ENCODE results near the gene RDH14. TPM values are rescaled to one million over a fixed set of nuclear protein-coding genes. Genes with fewer than 3 reads are reported as not detected.

Gene RDH14
- total and polyA plus RNA-seq, 2 experiments from 2014 or later = 38.1 to 40.6 TPM

DNA sequence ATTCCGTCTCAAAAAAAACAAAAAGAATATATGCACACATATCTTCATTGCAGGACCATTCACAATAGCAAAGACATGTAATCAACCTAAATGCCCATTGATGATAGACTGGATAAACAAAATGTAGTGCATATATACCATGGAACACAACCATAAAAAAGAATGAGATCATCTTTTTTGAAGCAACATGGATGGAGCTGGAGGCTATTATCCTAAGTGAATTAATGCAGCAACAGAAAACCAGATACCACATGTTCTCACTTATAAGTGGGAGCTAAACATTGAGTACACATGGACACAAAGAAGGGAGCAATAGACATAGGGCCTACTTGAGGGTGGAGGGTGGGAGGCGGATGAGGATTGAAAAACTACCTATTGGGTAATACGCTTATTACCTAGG, 20.2 kb upstream of the RDH14 start:
- no peak overlapping the region for H2AFZ ChIP-seq
- Mint-ChIP-seq H3K27ac (no peak overlapping the region), H3K4me3 (no peak overlapping the region), H3K27me3 (ENCODE audit: insufficient read depth, low read depth, poor library complexity) (no peaks in the 10 kb centered on the region), H3K9me3 (peaks cover 11% of the 10 kb centered on the region), H3K4me1 (no peaks in the 10 kb centered on the region), H3K36me3 (ENCODE audit: low read depth) (no peaks in the 10 kb centered on the region)
- H3K36me3 ChIP-seq (ENCODE audit: insufficient read depth) = no peaks in the 10 kb centered on the region
- H3F3A ChIP-seq (replicated peaks; ENCODE audit: low read depth) = no peaks in the 10 kb centered on the region
- ATAC-seq (no peak), DNase-seq (ENCODE audit: low spot score) (no peak)
- no peaks in the 10 kb centered on the region for H3K27me3 ChIP-seq (ENCODE audit: insufficient read depth)
- TF ChIP-seq EZH2 (IDR thresholded peaks at IDR 0.05; ENCODE audit: low read depth, unreplicated experiment) (no peak), NANOG (IDR thresholded peaks at IDR 0.05; ENCODE audit: borderline replicate concordance) (no peak), POLR2AphosphoS5 (IDR thresholded peaks at IDR 0.05; ENCODE audit: low read depth) (no peak), STAT1 (IDR thresholded peaks at IDR 0.05; ENCODE audit: unreplicated experiment) (no peak), CREB1 (CRISPR knock-in tag; IDR thresholded peaks at IDR 0.05; ENCODE audit: low read depth) (no peak), EZH2phosphoT487 (IDR thresholded peaks at IDR 0.05; ENCODE audit: unreplicated experiment) (no peak), JUNB (IDR thresholded peaks at IDR 0.05; ENCODE audit: unreplicated experiment) (no peak), ZNF331 (CRISPR knock-in tag; IDR thresholded peaks at IDR 0.05; ENCODE audit: low read depth) (no peak), ZNF114 (CRISPR knock-in tag; IDR thresholded peaks at IDR 0.05) (no peak)
- TF ChIP-seq, protein P1, sequence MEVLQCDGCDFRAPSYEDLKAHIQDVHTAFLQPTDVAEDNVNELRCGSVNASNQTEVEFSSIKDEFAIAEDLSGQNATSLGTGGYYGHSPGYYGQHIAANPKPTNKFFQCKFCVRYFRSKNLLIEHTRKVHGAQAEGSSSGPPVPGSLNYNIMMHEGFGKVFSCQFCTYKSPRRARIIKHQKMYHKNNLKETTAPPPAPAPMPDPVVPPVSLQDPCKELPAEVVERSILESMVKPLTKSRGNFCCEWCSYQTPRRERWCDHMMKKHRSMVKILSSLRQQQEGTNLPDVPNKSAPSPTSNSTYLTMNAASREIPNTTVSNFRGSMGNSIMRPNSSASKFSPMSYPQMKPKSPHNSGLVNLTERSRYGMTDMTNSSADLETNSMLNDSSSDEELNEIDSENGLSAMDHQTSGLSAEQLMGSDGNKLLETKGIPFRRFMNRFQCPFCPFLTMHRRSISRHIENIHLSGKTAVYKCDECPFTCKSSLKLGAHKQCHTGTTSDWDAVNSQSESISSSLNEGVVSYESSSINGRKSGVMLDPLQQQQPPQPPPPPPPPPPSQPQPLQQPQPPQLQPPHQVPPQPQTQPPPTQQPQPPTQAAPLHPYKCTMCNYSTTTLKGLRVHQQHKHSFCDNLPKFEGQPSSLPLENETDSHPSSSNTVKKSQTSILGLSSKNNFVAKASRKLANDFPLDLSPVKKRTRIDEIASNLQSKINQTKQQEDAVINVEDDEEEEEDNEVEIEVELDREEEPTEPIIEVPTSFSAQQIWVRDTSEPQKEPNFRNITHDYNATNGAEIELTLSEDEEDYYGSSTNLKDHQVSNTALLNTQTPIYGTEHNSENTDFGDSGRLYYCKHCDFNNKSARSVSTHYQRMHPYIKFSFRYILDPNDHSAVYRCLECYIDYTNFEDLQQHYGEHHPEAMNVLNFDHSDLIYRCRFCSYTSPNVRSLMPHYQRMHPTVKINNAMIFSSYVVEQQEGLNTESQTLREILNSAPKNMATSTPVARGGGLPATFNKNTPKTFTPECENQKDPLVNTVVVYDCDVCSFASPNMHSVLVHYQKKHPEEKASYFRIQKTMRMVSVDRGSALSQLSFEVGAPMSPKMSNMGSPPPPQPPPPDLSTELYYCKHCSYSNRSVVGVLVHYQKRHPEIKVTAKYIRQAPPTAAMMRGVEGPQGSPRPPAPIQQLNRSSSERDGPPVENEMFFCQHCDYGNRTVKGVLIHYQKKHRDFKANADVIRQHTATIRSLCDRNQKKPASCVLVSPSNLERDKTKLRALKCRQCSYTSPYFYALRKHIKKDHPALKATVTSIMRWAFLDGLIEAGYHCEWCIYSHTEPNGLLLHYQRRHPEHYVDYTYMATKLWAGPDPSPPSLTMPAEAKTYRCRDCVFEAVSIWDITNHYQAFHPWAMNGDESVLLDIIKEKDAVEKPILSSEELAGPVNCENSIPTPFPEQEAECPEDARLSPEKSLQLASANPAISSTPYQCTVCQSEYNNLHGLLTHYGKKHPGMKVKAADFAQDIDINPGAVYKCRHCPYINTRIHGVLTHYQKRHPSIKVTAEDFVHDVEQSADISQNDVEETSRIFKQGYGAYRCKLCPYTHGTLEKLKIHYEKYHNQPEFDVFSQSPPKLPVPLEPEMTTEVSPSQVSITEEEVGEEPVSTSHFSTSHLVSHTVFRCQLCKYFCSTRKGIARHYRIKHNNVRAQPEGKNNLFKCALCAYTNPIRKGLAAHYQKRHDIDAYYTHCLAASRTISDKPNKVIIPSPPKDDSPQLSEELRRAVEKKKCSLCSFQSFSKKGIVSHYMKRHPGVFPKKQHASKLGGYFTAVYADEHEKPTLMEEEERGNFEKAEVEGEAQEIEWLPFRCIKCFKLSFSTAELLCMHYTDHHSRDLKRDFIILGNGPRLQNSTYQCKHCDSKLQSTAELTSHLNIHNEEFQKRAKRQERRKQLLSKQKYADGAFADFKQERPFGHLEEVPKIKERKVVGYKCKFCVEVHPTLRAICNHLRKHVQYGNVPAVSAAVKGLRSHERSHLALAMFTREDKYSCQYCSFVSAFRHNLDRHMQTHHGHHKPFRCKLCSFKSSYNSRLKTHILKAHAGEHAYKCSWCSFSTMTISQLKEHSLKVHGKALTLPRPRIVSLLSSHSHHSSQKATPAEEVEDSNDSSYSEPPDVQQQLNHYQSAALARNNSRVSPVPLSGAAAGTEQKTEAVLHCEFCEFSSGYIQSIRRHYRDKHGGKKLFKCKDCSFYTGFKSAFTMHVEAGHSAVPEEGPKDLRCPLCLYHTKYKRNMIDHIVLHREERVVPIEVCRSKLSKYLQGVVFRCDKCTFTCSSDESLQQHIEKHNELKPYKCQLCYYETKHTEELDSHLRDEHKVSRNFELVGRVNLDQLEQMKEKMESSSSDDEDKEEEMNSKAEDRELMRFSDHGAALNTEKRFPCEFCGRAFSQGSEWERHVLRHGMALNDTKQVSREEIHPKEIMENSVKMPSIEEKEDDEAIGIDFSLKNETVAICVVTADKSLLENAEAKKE (CRISPR knock-in tag; IDR thresholded peaks at IDR 0.05) = no peak
- TF ChIP-seq, protein P2, sequence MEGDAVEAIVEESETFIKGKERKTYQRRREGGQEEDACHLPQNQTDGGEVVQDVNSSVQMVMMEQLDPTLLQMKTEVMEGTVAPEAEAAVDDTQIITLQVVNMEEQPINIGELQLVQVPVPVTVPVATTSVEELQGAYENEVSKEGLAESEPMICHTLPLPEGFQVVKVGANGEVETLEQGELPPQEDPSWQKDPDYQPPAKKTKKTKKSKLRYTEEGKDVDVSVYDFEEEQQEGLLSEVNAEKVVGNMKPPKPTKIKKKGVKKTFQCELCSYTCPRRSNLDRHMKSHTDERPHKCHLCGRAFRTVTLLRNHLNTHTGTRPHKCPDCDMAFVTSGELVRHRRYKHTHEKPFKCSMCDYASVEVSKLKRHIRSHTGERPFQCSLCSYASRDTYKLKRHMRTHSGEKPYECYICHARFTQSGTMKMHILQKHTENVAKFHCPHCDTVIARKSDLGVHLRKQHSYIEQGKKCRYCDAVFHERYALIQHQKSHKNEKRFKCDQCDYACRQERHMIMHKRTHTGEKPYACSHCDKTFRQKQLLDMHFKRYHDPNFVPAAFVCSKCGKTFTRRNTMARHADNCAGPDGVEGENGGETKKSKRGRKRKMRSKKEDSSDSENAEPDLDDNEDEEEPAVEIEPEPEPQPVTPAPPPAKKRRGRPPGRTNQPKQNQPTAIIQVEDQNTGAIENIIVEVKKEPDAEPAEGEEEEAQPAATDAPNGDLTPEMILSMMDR (conservative IDR thresholded peaks at IDR 0.05; ENCODE audit: low read depth in 2 of 2) = no peak
- TF ChIP-seq, protein P3, sequence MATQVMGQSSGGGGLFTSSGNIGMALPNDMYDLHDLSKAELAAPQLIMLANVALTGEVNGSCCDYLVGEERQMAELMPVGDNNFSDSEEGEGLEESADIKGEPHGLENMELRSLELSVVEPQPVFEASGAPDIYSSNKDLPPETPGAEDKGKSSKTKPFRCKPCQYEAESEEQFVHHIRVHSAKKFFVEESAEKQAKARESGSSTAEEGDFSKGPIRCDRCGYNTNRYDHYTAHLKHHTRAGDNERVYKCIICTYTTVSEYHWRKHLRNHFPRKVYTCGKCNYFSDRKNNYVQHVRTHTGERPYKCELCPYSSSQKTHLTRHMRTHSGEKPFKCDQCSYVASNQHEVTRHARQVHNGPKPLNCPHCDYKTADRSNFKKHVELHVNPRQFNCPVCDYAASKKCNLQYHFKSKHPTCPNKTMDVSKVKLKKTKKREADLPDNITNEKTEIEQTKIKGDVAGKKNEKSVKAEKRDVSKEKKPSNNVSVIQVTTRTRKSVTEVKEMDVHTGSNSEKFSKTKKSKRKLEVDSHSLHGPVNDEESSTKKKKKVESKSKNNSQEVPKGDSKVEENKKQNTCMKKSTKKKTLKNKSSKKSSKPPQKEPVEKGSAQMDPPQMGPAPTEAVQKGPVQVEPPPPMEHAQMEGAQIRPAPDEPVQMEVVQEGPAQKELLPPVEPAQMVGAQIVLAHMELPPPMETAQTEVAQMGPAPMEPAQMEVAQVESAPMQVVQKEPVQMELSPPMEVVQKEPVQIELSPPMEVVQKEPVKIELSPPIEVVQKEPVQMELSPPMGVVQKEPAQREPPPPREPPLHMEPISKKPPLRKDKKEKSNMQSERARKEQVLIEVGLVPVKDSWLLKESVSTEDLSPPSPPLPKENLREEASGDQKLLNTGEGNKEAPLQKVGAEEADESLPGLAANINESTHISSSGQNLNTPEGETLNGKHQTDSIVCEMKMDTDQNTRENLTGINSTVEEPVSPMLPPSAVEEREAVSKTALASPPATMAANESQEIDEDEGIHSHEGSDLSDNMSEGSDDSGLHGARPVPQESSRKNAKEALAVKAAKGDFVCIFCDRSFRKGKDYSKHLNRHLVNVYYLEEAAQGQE (IDR thresholded peaks at IDR 0.05; ENCODE audit: unreplicated experiment) = no peak
- TF ChIP-seq, protein P4, sequence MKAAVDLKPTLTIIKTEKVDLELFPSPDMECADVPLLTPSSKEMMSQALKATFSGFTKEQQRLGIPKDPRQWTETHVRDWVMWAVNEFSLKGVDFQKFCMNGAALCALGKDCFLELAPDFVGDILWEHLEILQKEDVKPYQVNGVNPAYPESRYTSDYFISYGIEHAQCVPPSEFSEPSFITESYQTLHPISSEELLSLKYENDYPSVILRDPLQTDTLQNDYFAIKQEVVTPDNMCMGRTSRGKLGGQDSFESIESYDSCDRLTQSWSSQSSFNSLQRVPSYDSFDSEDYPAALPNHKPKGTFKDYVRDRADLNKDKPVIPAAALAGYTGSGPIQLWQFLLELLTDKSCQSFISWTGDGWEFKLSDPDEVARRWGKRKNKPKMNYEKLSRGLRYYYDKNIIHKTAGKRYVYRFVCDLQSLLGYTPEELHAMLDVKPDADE (IDR thresholded peaks at IDR 0.05) = no peak
- H3K4me2 ChIP-seq = no peak overlapping the region
- no peaks in the 10 kb centered on the region for H3K79me2 ChIP-seq (replicated peaks; ENCODE audit: insufficient read depth)
- no peaks in the 10 kb centered on the region for H3K9me2 ChIP-seq (ENCODE audit: insufficient read depth)
- H3K4me1 ChIP-seq (ENCODE audit: insufficient read depth) = no peaks in the 10 kb centered on the region
- H3K4me3 ChIP-seq = no peak overlapping the region
- no peak overlapping the region for H3K27ac ChIP-seq (ENCODE audit: low read depth)
- no peaks in the 10 kb centered on the region for H4K20me1 ChIP-seq (replicated peaks; ENCODE audit: insufficient read depth)
